Activated CD4-positive, alpha-beta T cell treated with anti-CD3 and anti-CD28 coated beads, Interleukin-2, Interleukin-6, amounts not matched to agents 100 ng/mL and 50 ng/mL, durations not matched to agents 16 hours and 8 hours (primary cell): ENCODE measurements around the gene LYSMD3.

Experiments
- DNase-seq: peaks from one replicate; pipeline ENCODE4 v3.0.0-alpha.2; 2020

LYSMD3 gene

DNA sequence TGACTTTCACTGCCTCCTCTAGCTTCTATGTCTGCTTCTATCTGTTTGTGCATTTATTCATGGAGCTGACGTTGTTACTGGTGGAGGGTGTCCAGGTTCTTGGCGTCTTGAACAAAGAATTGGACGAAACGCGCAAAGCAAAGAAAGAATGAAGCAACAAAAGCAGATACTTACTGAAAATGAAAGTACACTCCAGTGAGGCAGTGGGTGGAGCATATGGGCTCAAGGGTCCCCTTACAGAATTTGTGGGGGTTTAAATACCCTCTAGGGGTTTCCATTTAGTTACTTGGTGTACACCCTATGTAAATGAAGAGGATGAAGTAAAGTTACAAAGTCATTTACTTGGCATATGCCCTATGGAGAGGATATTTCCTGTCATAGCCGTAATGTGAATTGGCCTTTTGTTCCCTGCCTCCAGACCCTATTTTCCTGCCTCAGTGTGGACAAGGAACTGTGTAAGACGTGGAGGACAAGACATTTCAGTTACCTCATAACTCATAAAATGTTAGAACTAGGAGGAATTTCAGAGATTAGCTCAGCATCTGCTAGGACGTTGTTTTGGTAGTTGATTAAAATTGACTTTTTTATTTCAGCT lies 51.7 kb downstream of the LYSMD3 start:
- no peak for DNase-seq

DNA sequence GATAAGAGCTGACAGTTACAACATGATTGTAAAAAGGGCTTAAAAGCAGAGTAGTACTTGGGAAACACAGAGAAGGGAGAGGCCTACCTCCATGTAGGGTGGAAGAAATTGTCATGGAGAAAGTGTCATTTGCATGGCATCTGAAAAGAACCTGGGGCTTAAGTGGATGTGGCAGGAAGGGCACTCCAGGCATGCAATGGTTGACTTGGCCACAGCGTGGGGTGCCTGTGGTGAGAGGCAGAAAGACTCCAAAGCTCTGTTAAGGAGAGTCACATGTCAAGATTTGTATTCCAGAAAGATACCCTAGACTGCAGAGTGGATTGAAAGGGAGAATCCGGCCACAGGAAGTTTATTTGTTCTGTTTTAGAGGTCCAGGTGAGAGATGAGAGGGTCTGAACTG lies 52.3 kb downstream of the LYSMD3 start:
- DNase-seq, result no peak

GRCh38 chr5:90476391-90476790 lies 53.0 kb downstream of the LYSMD3 start:
- peak; percentile 3 for DNase-seq

- no peak for DNase-seq
These were observed 53.9 kb downstream of the LYSMD3 start for GRCh38 chr5:90475436-90475980.

DNA sequence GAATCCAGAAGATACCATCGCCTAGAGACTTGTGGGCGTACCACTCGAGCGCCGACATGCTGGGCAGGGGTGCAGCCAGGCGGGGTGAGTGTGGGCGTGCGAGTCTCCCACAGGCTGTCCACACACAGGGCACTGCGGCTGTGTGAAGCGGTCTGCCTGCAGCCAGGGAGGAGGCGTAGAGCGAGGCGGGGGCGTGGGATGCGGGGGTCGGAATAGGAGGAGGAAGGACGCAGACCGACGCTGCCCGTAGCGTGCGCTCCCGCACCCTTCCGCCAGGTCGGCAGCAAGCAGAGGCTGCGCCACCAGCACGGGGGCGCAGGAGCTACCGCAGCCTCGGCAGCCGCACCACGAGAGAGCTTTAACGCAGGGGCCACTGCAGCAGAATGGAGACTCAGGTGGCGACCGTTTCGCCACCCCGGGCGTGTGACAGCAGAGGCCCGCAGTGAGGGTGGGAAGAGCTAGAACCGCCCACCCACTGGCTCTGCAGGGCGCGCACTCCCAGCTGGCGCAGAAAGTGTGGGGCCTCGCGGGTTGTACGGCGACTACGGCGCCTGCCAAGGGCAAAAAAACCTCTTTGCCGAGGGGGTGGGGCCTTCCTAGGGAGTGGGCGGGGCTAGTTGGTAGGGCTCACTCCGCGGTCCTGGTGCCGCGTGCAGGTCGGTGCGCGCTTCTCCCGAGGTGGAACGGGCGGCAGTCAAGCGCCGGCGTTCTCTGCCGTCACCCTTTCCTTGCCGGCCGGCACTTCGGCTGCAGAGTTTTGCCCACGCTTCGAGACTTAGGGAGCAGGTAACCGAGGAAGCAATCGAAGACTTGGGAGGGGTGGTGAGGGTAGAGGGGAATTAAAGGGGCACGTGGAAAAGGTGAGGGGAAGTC lies 54.9 kb downstream of the LYSMD3 start, which contains the start of the genes MBLAC2 and POLR3G:
Gene MBLAC2 (minus strand): TSS at position 537 of the 873 bp plus-strand sequence. CDS start 479 bp downstream, at position 58.
Gene POLR3G (plus strand): TSS at position 630 of the 873 bp plus-strand sequence. CDS start 10,704 bp downstream, outside the sequence.
- peak; percentile 97 for DNase-seq

DNA sequence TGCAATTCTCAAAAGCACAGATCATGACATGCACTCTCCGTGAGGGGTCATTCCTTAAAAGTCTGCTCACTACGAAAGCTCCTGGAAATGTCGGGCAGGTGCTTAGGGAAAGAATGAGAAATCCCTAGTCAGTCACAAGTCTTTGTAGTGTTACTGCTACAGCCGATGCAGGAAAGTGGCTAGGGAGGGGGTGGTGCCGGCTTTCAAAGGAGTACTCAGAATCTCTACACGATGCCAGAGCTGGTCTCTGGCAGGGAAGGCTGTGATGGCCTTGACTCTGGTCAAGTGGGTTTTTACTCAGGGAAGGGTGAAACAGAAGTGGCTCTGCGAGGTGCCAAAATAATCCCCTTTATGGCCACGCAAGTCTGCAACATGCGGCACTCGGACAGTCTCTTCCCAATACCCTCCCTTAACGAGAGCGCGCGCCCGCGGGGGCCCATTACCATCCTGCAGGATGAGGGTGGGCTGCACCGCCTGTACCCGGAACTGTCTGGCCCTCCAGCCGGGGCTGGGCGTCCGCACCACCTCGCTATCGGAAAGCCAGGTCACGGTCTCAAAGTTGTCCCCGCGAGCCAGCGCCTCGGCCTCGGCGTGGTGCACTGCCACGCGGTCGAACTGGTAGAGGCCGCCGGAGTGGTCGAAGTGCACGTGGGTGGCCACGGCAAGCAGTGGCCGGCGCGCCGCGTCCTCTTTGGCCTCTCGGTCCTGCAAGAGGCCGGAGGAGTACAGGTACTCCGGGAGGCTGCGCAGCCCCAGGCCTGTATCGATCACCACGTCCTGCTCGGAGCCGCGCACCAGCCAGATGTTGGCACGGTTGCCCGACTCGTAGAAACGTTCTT lies 55.8 kb downstream of the LYSMD3 start:
- DNase-seq, result peak; percentile 33

- DNase-seq, result no peak
These were observed 56.5 kb downstream of the LYSMD3 start for GRCh38 chr5:90472783-90473395.
